ENCODE data around the gene KCNK10. TPM values are rescaled to one million over a fixed set of nuclear protein-coding genes. Genes with fewer than 3 reads are reported as not detected.

Gene KCNK10
- total RNA-seq, 5 donors from 2014 or later (not counting 1 experiment from before 2014, with no cell fraction given) = not detected

DNA sequence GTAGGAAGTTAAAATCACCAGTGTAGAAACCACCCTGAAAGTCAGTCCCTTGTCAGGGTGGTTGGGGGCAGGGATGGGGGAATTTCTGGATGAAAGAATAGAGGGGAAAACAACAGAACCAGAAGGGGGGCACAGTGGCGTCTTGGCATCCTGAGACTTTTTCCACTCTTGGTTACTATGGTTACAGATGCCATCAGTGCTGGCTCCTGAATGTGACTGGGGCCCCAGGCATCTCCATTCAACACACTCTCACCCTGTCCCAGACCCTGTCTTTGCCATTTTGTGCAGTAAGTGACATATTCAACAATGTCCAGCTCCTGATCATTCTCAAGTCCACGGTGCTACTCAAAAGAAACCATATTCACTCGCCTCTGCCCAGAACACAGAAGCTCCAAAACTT is 11.3 kb downstream of the KCNK10 start:
- H3K4me1 ChIP-seq (ENCODE audit: control insufficient read depth in 1 of 2, extremely low read depth in 1 of 2, insufficient read depth in 2 of 2, low read length in 2 of 2) = no peaks in the 10 kb centered on the region
- no peaks in the 10 kb centered on the region for H3K4me1 Mint-ChIP-seq
- WGBS (ENCODE audit: insufficient coverage) = 20% methylated on average over 1 of the region's 3 CpGs
- no peak overlapping the region for H3K4me3 Mint-ChIP-seq
- no peaks in the 10 kb centered on the region for H3K9me3 ChIP-seq
- no peaks in the 10 kb centered on the region for H3K36me3 ChIP-seq (ENCODE audit: control insufficient read depth in 2 of 2, extremely low read depth in 1 of 2, insufficient read depth in 1 of 2, low read length in 1 of 2)
- H3K27me3 Mint-ChIP-seq = peaks cover 5 to 12% of the 10 kb centered on the region in 2 donors
- no peak overlapping the region for H3K27ac Mint-ChIP-seq
- no peaks in the 10 kb centered on the region for H3K36me3 Mint-ChIP-seq
- CTCF ChIA-PET = no interaction called here
- H3K27me3 ChIP-seq (replicated peaks in 1 of 2; ENCODE audit: control insufficient read depth in 2 of 2, extremely low read depth in 1 of 2, insufficient read depth in 2 of 2, low read length in 1 of 2) = peaks cover 0 to 8% of the 10 kb centered on the region in 2 experiments
- DNase-seq (no peak), ATAC-seq (replicated peaks in 1 of 4) (no peak)
- POLR2A ChIA-PET = no interaction called here
- no peak overlapping the region for H3K4me3 ChIP-seq (ENCODE audit: control insufficient read depth in 1 of 2, extremely low read depth in 1 of 2, low read length in 1 of 2)
- H3K27ac ChIP-seq (ENCODE audit: low read length) = no peak overlapping the region
- peaks cover 0 to 6% (median 6%) of the 10 kb centered on the region in 3 donors for H3K9me3 Mint-ChIP-seq

DNA sequence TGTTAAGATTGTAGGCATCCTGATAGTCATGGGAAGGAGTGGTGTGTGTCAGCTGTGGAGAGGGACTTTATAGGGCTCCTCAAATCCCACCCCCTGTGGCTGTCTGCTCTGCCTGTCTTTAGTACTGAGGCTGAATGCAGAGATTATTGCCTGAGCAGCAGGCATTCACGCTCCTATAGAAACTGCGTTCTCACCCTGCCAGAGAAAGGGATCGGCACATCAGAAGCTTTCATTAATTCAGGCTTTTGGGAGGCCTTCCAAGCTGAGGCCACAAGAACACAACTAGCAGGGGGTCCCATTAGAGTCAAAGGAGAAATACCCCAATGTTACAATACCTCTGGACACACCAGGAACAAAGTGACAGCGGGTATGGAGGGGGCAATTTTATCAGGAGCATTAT is 12.6 kb downstream of the KCNK10 start:
- DNase-seq (no peak), ATAC-seq (replicated peaks in 1 of 4) (no peak)
- no peak overlapping the region for H3K4me3 Mint-ChIP-seq
- H3K36me3 Mint-ChIP-seq = no peaks in the 10 kb centered on the region
- CTCF ChIA-PET = no interaction called here
- Histone ChIP-seq H3K4me3 (ENCODE audit: control insufficient read depth in 1 of 2, extremely low read depth in 1 of 2, low read length in 1 of 2) (no peak overlapping the region), H3K4me1 (ENCODE audit: control insufficient read depth in 1 of 2, extremely low read depth in 1 of 2, insufficient read depth in 2 of 2, low read length in 2 of 2) (no peaks in the 10 kb centered on the region), H3K27ac (ENCODE audit: low read length) (no peak overlapping the region), H3K27me3 (replicated peaks in 1 of 2; ENCODE audit: control insufficient read depth in 2 of 2, extremely low read depth in 1 of 2, insufficient read depth in 2 of 2, low read length in 1 of 2) (peaks cover 0 to 6% of the 10 kb centered on the region in 2 experiments), H3K9me3 (no peaks in the 10 kb centered on the region), H3K36me3 (ENCODE audit: control insufficient read depth in 2 of 2, extremely low read depth in 1 of 2, insufficient read depth in 1 of 2, low read length in 1 of 2) (no peaks in the 10 kb centered on the region)
- H3K27me3 Mint-ChIP-seq = peaks cover 0 to 4% of the 10 kb centered on the region in 2 donors
- peaks cover 0 to 6% (median 6%) of the 10 kb centered on the region in 3 donors for H3K9me3 Mint-ChIP-seq
- H3K4me1 Mint-ChIP-seq = no peaks in the 10 kb centered on the region
- POLR2A ChIA-PET = no interaction called here
- WGBS (ENCODE audit: insufficient coverage) = 81% methylated on average over 3 of the region's 4 CpGs
- no peak overlapping the region for H3K27ac Mint-ChIP-seq

DNA sequence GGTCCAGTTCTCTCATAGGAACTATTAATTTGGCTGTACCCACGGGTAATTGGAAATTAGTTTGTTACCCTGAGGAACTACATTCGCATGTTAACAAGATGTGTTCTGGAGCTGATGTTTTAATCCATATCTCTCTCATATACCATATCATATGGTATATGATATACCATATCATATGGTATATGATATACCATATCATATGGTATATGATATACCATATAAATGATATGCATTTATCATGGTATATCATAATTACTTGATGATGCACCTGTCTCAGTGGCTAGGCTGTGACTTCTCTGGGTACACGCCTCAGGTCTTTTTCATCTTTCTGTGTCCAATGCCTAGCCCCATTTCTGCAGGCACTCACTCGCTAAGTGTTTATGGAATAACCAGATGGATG is 13.0 kb downstream of the KCNK10 start:
- DNase-seq = no peak
- no peak overlapping the region for H3K27ac Mint-ChIP-seq
- Histone ChIP-seq H3K27ac (ENCODE audit: low read length) (no peak overlapping the region), H3K4me1 (ENCODE audit: control insufficient read depth in 1 of 2, extremely low read depth in 1 of 2, insufficient read depth in 2 of 2, low read length in 2 of 2) (no peaks in the 10 kb centered on the region), H3K36me3 (ENCODE audit: control insufficient read depth in 2 of 2, extremely low read depth in 1 of 2, insufficient read depth in 1 of 2, low read length in 1 of 2) (no peaks in the 10 kb centered on the region), H3K9me3 (no peaks in the 10 kb centered on the region), H3K27me3 (replicated peaks in 1 of 2; ENCODE audit: control insufficient read depth in 2 of 2, extremely low read depth in 1 of 2, insufficient read depth in 2 of 2, low read length in 1 of 2) (peaks cover 0 to 6% of the 10 kb centered on the region in 2 experiments), H3K4me3 (ENCODE audit: control insufficient read depth in 1 of 2, extremely low read depth in 1 of 2, low read length in 1 of 2) (no peak overlapping the region)
- ChIA-PET POLR2A (no interaction called here), CTCF (no interaction called here)
- no peaks in the 10 kb centered on the region for H3K4me1 Mint-ChIP-seq
- no peak for ATAC-seq (replicated peaks in 1 of 4)
- no peaks in the 10 kb centered on the region for H3K36me3 Mint-ChIP-seq
- no CpG with 5 or more reads among the region's 4 CpGs for WGBS (ENCODE audit: insufficient coverage)
- no peak overlapping the region for H3K4me3 Mint-ChIP-seq
- H3K9me3 Mint-ChIP-seq = peaks cover 0 to 6% (median 6%) of the 10 kb centered on the region in 3 donors
- peaks cover under 1 to 4% of the 10 kb centered on the region in 2 donors for H3K27me3 Mint-ChIP-seq

DNA sequence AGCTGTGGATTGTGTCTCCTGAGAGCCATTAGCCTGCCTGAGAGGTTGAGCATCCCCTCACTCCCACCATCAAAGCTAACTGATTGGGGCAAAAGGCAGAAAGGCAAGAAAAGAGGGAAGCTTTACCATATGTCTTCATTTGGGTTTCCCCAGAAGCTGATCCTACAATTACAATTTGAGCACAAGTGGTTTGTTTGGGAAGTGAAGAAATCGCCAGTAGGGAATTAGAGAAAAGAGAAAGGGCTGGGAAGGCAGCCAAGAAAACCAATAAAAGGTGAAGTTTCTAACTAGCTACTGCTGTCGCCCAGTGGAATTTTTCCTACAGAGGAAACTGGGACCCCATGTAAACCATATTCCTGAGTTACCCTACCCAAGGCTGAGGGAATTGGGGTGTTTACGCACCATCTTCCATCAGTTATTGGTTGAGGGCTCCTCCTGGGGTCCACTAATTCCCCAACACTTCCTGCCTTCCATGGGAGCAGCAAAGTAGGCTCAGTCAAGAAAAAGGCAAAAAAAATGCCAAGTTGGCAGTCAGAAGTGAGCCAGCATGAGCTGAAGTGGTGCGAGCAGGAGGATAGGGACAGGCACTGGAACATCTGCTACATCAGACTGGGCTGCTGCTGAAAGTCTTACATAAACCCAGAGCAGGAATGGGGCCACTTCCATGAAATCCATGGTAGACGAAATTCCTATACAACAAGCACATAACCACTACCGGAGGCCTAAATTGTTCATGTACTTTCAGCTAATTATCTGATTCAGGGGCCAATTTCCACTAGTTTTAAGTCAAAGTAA is 17.3 kb downstream of the KCNK10 start:
- no peak overlapping the region for H3K4me3 ChIP-seq (ENCODE audit: control insufficient read depth in 1 of 2, extremely low read depth in 1 of 2, low read length in 1 of 2)
- H3K27ac ChIP-seq (ENCODE audit: low read length) = no peak overlapping the region
- ATAC-seq (replicated peaks in 1 of 4) = no peak
- 73% methylated on average over 1 of the region's 6 CpGs for WGBS (ENCODE audit: insufficient coverage)
- H3K27me3 ChIP-seq (replicated peaks in 1 of 2; ENCODE audit: control insufficient read depth in 2 of 2, extremely low read depth in 1 of 2, insufficient read depth in 2 of 2, low read length in 1 of 2) = peaks cover 0 to 6% of the 10 kb centered on the region in 2 experiments
- H3K4me3 Mint-ChIP-seq = no peak overlapping the region
- DNase-seq = no peak
- H3K9me3 ChIP-seq = no peaks in the 10 kb centered on the region
- H3K27me3 Mint-ChIP-seq = peaks cover 10 to 17% of the 10 kb centered on the region in 2 donors
- H3K4me1 ChIP-seq (ENCODE audit: control insufficient read depth in 1 of 2, extremely low read depth in 1 of 2, insufficient read depth in 2 of 2, low read length in 2 of 2) = no peaks in the 10 kb centered on the region
- H3K36me3 Mint-ChIP-seq = no peaks in the 10 kb centered on the region
- ChIA-PET CTCF (no interaction called here), POLR2A (no interaction called here)
- no peaks in the 10 kb centered on the region for H3K4me1 Mint-ChIP-seq
- H3K27ac Mint-ChIP-seq = no peak overlapping the region
- H3K36me3 ChIP-seq (ENCODE audit: control insufficient read depth in 2 of 2, extremely low read depth in 1 of 2, insufficient read depth in 1 of 2, low read length in 1 of 2) = no peaks in the 10 kb centered on the region
- no peaks in the 10 kb centered on the region for H3K9me3 Mint-ChIP-seq

DNA sequence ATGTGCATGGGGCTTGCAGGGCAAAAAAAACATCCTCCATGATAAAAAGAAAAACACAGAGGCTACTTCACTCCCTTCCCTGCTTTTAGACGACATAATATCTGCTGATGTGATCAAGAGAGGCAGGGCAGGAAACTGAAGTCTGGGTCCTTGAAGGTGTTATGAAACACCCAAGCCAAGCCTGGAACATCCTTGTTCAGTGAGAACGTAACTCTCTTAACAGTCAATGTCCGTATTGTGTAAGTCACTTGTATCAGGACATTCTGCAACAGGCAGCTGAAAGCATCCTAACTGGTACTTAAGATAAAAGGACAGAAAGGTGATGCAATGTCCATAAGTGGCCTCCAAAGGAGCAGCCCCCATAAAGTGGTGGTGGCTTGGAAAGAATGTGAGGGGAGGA is 20.0 kb downstream of the KCNK10 start:
- POLR2A ChIA-PET = no interaction called here
- Histone ChIP-seq H3K4me1 (ENCODE audit: control insufficient read depth in 1 of 2, extremely low read depth in 1 of 2, insufficient read depth in 2 of 2, low read length in 2 of 2) (no peaks in the 10 kb centered on the region), H3K9me3 (no peaks in the 10 kb centered on the region), H3K36me3 (ENCODE audit: control insufficient read depth in 2 of 2, extremely low read depth in 1 of 2, insufficient read depth in 1 of 2, low read length in 1 of 2) (no peaks in the 10 kb centered on the region), H3K4me3 (ENCODE audit: control insufficient read depth in 1 of 2, extremely low read depth in 1 of 2, low read length in 1 of 2) (no peak overlapping the region), H3K27ac (ENCODE audit: low read length) (no peak overlapping the region), H3K27me3 (replicated peaks in 1 of 2; ENCODE audit: control insufficient read depth in 2 of 2, extremely low read depth in 1 of 2, insufficient read depth in 2 of 2, low read length in 1 of 2) (peaks cover 0 to 2% of the 10 kb centered on the region in 2 experiments)
- peaks cover 26 to 32% of the 10 kb centered on the region in 2 donors for H3K27me3 Mint-ChIP-seq
- ATAC-seq (replicated peaks in 1 of 4) (no peak), DNase-seq (no peak)
- H3K4me3 Mint-ChIP-seq = no peak overlapping the region
- no peaks in the 10 kb centered on the region for H3K36me3 Mint-ChIP-seq
- no peaks in the 10 kb centered on the region for H3K9me3 Mint-ChIP-seq
- H3K4me1 Mint-ChIP-seq = peaks cover 0 to 4% (median 3%) of the 10 kb centered on the region in 3 donors
- WGBS (ENCODE audit: insufficient coverage) = 94% methylated on average over 2 of the region's 3 CpGs
- no peak overlapping the region for H3K27ac Mint-ChIP-seq
- CTCF ChIA-PET = no interaction called here

DNA sequence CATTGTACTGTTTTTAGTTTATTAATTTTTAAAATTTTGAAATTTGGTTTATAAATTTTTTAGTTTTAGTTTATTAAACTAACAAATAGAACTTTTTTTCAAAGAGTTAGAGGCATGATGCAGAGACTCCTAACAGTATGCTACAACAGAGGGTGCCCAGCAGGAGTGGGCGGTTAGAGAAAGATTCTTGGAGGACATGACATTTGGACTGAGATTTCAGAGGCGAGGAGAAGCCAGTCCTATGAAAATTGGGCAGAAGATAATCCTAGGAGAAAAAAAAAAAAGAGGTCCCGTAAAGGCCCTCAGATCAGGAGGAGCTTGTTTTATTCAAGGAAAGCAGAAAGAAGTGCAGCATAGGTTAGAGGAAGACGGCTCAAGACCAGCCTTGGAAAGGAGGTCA is 21.7 kb downstream of the KCNK10 start:
- Mint-ChIP-seq H3K27me3 (peaks cover 29 to 35% of the 10 kb centered on the region in 2 donors), H3K4me1 (peaks cover 0 to 4% (median 3%) of the 10 kb centered on the region in 3 donors), H3K36me3 (no peaks in the 10 kb centered on the region), H3K27ac (no peak overlapping the region), H3K4me3 (no peak overlapping the region), H3K9me3 (no peaks in the 10 kb centered on the region)
- no peak for ATAC-seq (replicated peaks in 1 of 4)
- Histone ChIP-seq H3K4me1 (ENCODE audit: control insufficient read depth in 1 of 2, extremely low read depth in 1 of 2, insufficient read depth in 2 of 2, low read length in 2 of 2) (no peaks in the 10 kb centered on the region), H3K36me3 (ENCODE audit: control insufficient read depth in 2 of 2, extremely low read depth in 1 of 2, insufficient read depth in 1 of 2, low read length in 1 of 2) (no peaks in the 10 kb centered on the region), H3K27me3 (replicated peaks in 1 of 2; ENCODE audit: control insufficient read depth in 2 of 2, extremely low read depth in 1 of 2, insufficient read depth in 2 of 2, low read length in 1 of 2) (no peaks in the 10 kb centered on the region), H3K27ac (ENCODE audit: low read length) (no peak overlapping the region), H3K9me3 (no peaks in the 10 kb centered on the region), H3K4me3 (ENCODE audit: control insufficient read depth in 1 of 2, extremely low read depth in 1 of 2, low read length in 1 of 2) (no peak overlapping the region)
- 77% methylated on average over 3 of the region's 4 CpGs for WGBS (ENCODE audit: insufficient coverage)
- POLR2A ChIA-PET = no interaction called here
- CTCF ChIA-PET = no interaction called here
- DNase-seq = no peak
